NT2/D1 (cell line): Measurements from ENCODE around the gene CAMK2G.

Experiments
- DNase-seq: peaks from one replicate; pipeline ENCODE4 v3.0.0-alpha.2; 2011; ENCODE audit warnings: low read depth, low spot score
- H3K27me3 ChIP-seq: 2 replicates; pipeline ENCODE4 v1.6.0; 2011; ENCODE audit warnings: mild to moderate bottlenecking; ENCODE audit not compliant: insufficient read length, insufficient read depth
- H3K36me3 ChIP-seq: 2 replicates; pipeline ENCODE4 v1.6.1; 2011; ENCODE audit warnings: mild to moderate bottlenecking, low read length, mixed read lengths; ENCODE audit not compliant: insufficient read depth, insufficient read length
- H3K4me1 ChIP-seq: 2 replicates; pipeline ENCODE4 v1.5.1; 2011; ENCODE audit not compliant: insufficient read depth, insufficient read length
- H3K4me3 ChIP-seq: 2 replicates; pipeline ENCODE4 v1.5.1; 2011; ENCODE audit warnings: low read depth; ENCODE audit not compliant: insufficient read length
- H3K9ac ChIP-seq: 2 replicates; pipeline ENCODE4 v1.6.0; 2011; ENCODE audit warnings: low read depth; ENCODE audit not compliant: insufficient read length
- H3K9me3 ChIP-seq: 2 replicates; pipeline ENCODE4 v1.5.1; 2011; ENCODE audit warnings: mild to moderate bottlenecking, low read length; ENCODE audit not compliant: insufficient read depth
- SUZ12 ChIP-seq: IDR thresholded peaks from 2 replicates; pipeline ENCODE4 v1.6.1; 2011; ENCODE audit not compliant: insufficient read length, insufficient read depth; ENCODE audit errors: extremely low read depth
- YY1 ChIP-seq: IDR thresholded peaks from 2 replicates; pipeline ENCODE4 v1.6.1; 2011; ENCODE audit not compliant: insufficient read length, insufficient read depth
- ZNF274 ChIP-seq: IDR thresholded peaks from 2 replicates; pipeline ENCODE4 v1.6.1; 2011; ENCODE audit warnings: mild to moderate bottlenecking, low read depth, low read length

The CAMK2G gene

GRCh38 chr10:73858750-73859427 is 15.5 kb downstream of the CAMK2G start:
- Histone ChIP-seq H3K4me1 (no peaks in the 10 kb centered on the region), H3K36me3 (peaks cover 63% of the 10 kb centered on the region), H3K4me3 (no peak overlapping the region), H3K9ac (no peak overlapping the region), H3K27me3 (no peaks in the 10 kb centered on the region), H3K9me3 (no peaks in the 10 kb centered on the region)
- TF ChIP-seq YY1, result no peak
- no peak for TF ChIP-seq ZNF274
- no peak for TF ChIP-seq SUZ12
- no peak for DNase-seq

GRCh38 chr10:73858013-73858708 is 16.2 kb downstream of the CAMK2G start:
- no peak overlapping the region for H3K4me3 ChIP-seq
- no peaks in the 10 kb centered on the region for H3K27me3 ChIP-seq
- peaks cover 59% of the 10 kb centered on the region for H3K36me3 ChIP-seq
- no peak overlapping the region for H3K9ac ChIP-seq
- TF ChIP-seq SUZ12 (no peak), ZNF274 (no peak), YY1 (no peak)
- no peaks in the 10 kb centered on the region for H3K4me1 ChIP-seq
- H3K9me3 ChIP-seq, result no peaks in the 10 kb centered on the region
- DNase-seq, result no peak

GRCh38 chr10:73857446-73857845 is 16.9 kb downstream of the CAMK2G start:
- H3K4me1 ChIP-seq, result no peaks in the 10 kb centered on the region
- H3K9me3 ChIP-seq, result no peaks in the 10 kb centered on the region
- peaks cover 64% of the 10 kb centered on the region for H3K36me3 ChIP-seq
- H3K4me3 ChIP-seq, result no peak overlapping the region
- no peak overlapping the region for H3K9ac ChIP-seq
- H3K27me3 ChIP-seq, result no peaks in the 10 kb centered on the region
- TF ChIP-seq YY1 (no peak), ZNF274 (no peak), SUZ12 (no peak)
- no peak for DNase-seq

- Histone ChIP-seq H3K9ac (no peak overlapping the region), H3K4me1 (peaks cover 1% of the 10 kb centered on the region), H3K9me3 (no peaks in the 10 kb centered on the region), H3K27me3 (no peaks in the 10 kb centered on the region), H3K36me3 (peaks cover 70% of the 10 kb centered on the region), H3K4me3 (no peak overlapping the region)
- DNase-seq, result no peak
- TF ChIP-seq YY1 (no peak), ZNF274 (no peak), SUZ12 (no peak)
Observed at GRCh38 chr10:73856261-73856660, 18.1 kb downstream of the CAMK2G start.

GRCh38 chr10:73855413-73855812 is 18.9 kb downstream of the CAMK2G start:
- Histone ChIP-seq H3K27me3 (no peaks in the 10 kb centered on the region), H3K9me3 (no peaks in the 10 kb centered on the region), H3K4me3 (no peak overlapping the region), H3K9ac (no peak overlapping the region), H3K36me3 (peaks cover 66% of the 10 kb centered on the region), H3K4me1 (peaks cover 9% of the 10 kb centered on the region)
- no peak for TF ChIP-seq ZNF274
- TF ChIP-seq YY1, result no peak
- TF ChIP-seq SUZ12, result no peak
- DNase-seq, result no peak

- H3K4me1 ChIP-seq, result peaks cover 9% of the 10 kb centered on the region
Observed at GRCh38 chr10:73854310-73854709, 20.0 kb downstream of the CAMK2G start.

GRCh38 chr10:73853196-73853595 is 21.2 kb downstream of the CAMK2G start:
- no peak overlapping the region for H3K9ac ChIP-seq
- no peaks in the 10 kb centered on the region for H3K9me3 ChIP-seq
- TF ChIP-seq ZNF274 (no peak), SUZ12 (no peak), YY1 (no peak)
- DNase-seq, result no peak
- H3K36me3 ChIP-seq, result peaks cover 65% of the 10 kb centered on the region
- peaks cover 9% of the 10 kb centered on the region for H3K4me1 ChIP-seq
- H3K4me3 ChIP-seq, result no peak overlapping the region
- no peaks in the 10 kb centered on the region for H3K27me3 ChIP-seq

More at GRCh38 chr10:73854310-73854709, 20.0 kb downstream of the CAMK2G start:
- H3K9ac ChIP-seq, result no peak overlapping the region
- no peaks in the 10 kb centered on the region for H3K27me3 ChIP-seq
- H3K4me3 ChIP-seq, result no peak overlapping the region
- DNase-seq, result no peak
- H3K9me3 ChIP-seq, result no peaks in the 10 kb centered on the region
- TF ChIP-seq YY1 (no peak), SUZ12 (no peak), ZNF274 (no peak)
- H3K36me3 ChIP-seq, result peaks cover 63% of the 10 kb centered on the region
